DMS 273 treated with DMSO at 0.1 percent for 48 hours (cell line): ENCODE results near the gene SYT1.
"Not testable (repeated sequence)": the region's sequence is repeated elsewhere in the genome, so short reads cannot be mapped to it uniquely, and the experiment has no call there.

ENCODE experiments used
- DNase-seq: peaks from one replicate; lab custom pipeline; 2025; lab: John Stamatoyannopoulos, UW

Gene SYT1

GRCh38 chr12:78968226-78968625 is 103.7 kb downstream of the SYT1 start:
- no peak for DNase-seq

DNA sequence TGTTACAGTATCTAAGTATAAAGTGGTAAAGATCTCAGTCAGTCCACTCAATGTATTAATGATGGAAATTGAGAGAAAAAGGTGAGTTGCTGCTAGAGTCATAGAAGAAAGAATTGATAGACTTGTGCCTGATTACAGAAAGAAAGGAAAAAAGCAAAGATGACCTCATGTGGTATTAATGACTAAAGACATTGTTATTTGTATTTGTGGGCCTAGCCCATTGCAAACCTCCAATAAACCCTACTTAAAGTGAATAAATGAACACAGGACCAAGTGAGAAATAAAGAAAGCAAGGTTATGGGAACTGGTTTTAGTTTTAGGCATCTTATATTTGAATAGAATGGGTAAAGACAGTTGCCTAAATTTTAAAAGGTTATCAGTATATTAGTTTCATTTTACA is 105.5 kb downstream of the SYT1 start:
- no peak for DNase-seq

GRCh38 chr12:78977304-78977867 is 112.8 kb downstream of the SYT1 start:
- no peak for DNase-seq

GRCh38 chr12:78994168-78994791 is 129.7 kb downstream of the SYT1 start:
- DNase-seq = no peak

DNA sequence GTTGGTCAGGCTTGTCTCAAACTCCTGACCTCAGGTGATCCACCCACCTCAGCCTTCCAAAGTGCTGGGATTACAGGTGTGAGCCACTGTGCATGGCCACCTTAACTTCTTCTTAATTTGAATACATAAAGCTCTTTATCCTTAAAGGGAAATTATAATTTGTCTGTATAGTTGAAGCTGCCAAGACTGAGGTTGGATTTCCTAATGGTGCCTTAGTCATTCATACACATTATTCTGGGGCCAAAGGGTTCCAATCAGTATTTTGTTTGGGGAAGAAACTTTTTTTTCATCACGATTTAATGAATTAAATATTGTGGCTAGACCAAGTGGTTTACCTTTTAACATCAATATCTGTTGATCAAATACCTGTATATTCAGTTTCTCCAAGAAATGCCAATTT is 135.9 kb downstream of the SYT1 start:
- DNase-seq = no peak

- DNase-seq = no peak
These were observed 136.8 kb downstream of the SYT1 start for GRCh38 chr12:79001404-79001803.

- DNase-seq = no peak
These were observed 141.7 kb downstream of the SYT1 start for GRCh38 chr12:79006306-79006705.

DNA sequence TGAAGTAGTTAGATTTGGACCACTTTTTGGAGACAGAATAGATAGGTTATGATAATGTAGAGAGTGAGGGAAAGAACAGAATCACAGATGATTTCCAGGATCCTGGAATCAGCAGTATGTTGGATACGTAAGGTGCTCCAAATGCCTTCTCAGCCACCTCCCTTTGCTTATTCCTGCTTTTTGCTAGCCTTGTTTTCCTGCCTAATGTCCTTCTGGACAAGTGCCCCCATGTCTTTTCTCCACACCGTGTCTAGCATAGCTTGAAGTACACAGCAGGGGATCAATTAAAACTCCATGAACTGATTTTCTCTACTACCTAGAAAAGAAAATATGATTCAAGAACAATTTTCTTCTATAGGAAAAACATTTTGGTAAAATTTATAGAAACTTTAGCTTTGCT is 144.0 kb downstream of the SYT1 start:
- DNase-seq = no peak

DNA sequence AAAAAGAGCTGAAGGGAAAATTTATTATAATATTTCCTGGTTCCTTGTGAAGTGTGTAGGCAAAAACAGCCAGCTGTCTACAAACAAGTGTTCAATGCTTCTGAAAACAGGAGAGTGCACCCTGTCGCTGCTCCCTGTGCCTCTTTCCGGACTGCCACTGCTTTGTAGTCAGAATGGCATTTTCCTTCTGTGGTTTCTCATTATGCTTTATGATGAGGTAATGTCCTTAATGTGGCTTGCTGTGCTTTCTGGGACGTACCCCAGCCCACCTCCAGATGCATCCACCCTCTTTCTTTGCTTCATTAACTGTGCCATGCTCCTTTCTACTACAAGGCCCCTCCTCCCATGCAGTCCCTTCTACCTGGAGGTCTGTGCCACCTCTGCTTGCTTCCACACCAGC is 148.1 kb downstream of the SYT1 start:
- no peak for DNase-seq

DNA sequence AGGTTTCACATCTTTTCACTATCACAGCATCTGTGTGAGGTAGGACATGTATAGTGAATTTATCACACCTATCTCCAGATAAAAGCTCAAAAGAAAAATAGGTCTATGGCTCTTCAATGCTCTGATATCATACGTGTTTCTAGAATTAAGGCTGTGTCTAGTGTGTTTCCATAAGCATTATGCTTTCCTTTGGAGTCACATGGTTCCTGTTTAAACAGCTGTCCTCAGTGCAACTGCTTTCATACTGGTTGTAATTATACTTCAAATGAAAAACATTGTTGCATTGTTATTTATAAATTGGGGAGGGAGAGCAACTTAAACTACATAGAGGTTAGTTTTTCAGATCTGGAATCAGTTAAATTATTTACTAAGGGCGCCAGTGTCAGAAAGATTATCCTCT is 151.6 kb downstream of the SYT1 start:
- DNase-seq = no peak

DNA sequence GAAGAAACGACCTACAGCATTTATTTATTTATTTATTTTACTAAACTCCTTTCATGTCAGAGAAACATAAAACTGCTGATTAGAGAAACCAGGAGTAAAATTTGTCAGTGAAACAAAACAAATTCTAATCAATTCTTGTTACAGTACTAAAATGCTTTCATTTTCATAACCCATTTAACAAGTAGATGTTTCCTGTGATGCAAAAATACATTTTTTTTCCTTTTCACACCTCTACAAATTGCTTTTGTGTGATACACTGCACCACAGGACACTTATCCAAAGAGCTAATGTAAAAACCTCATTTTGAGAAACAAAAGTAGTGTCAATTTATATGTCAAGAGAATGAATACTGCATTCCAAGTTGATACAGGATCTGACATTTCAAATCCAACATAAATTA is 155.1 kb downstream of the SYT1 start:
- DNase-seq = no peak

DNA sequence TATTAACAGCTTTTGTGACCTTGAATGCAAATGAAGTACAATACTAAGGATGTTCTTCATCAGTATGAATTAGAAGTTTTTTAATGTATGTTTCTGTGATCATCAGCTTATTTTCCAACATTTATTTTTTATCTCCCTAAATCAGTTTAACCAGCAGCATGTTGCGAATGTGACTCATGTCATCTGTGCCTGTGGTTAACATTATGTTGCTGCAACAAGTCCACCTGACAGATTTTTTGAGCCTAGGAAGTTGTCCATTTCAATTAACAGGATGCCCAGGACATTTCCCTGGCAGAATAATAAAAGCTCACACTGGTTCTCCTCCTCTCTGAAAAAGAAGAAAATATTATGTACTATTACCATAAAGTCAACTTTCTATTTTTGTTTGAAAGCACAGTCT is 155.5 kb downstream of the SYT1 start:
- no peak for DNase-seq

DNA sequence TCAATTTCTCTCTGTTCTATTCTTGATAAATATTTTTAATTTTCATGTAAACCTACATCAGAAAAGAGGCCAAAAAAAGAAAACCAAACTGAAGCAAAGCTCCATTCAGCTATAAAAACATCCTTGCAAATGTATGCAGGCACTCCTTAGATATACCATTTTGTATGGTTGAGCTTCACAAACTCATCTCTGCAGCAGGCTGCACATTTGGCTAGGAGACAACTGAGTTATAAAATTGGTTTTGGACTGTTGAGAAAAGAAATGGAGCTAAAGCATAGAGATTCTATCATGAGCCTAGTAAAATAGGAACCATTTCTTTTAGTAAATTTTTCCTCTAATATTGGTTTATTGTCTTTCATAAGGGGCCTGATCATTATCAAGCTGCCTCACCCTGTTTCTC is 156.4 kb downstream of the SYT1 start:
- DNase-seq = no peak

DNA sequence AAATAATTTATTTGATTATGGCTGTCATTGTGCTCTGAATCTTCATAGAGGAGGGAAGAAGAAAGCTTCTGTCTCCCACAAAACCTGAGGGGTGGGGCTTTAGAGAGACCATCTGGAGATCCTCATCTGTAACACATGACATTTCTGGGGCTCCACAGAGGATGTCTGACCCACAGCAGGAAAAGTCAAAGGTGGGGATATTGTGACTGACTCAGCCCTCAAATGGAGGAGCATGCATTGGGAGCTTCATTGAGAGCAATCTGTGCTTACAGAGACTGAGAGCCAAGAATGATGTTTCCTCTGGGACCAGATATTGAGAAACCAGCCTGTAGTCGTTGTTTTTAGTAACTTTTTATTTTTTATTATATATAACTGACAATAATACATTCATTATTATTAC is 158.7 kb downstream of the SYT1 start:
- DNase-seq = no peak

DNA sequence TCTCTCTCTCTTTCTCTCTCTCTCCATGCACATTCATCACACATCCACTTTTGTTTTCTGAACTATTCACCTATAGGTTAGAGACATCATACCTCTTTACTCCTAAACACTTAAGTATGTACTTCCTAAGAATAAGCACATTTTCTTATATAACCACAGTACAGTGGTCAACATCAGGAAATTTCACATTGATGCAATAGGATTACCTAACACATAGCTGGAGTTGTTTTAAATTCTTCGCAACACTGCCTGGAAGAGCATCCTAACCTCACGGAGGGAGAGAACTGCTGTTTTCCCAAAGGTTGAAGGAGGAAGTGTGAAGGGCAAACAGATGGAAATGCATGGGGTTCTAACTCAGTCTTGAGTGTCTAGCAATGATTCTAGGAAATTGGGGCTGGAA is 159.2 kb downstream of the SYT1 start:
- DNase-seq = no peak

- no peak for DNase-seq
These were observed 169.2 kb downstream of the SYT1 start for GRCh38 chr12:79033788-79034187.

DNA sequence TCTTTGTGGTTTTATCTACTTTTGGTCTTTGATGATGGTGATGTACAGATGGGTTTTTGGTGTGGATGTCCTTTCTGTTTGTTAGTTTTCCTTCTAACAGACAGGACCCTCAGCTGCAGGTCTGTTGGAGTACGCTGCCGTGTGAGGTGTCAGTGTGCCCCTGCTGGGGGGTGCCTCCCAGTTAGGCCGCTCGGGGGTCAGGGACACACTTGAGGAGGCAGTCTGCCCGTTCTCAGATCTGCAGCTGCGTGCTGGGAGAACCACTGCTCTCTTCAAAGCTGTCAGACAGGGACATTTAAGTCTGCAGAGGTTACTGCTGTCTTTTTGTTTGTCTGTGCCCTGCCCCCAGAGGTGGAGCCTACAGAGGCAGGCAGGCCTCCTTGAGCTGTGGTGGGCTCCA is 180.2 kb downstream of the SYT1 start:
- not testable (repeated sequence) for DNase-seq

DNA sequence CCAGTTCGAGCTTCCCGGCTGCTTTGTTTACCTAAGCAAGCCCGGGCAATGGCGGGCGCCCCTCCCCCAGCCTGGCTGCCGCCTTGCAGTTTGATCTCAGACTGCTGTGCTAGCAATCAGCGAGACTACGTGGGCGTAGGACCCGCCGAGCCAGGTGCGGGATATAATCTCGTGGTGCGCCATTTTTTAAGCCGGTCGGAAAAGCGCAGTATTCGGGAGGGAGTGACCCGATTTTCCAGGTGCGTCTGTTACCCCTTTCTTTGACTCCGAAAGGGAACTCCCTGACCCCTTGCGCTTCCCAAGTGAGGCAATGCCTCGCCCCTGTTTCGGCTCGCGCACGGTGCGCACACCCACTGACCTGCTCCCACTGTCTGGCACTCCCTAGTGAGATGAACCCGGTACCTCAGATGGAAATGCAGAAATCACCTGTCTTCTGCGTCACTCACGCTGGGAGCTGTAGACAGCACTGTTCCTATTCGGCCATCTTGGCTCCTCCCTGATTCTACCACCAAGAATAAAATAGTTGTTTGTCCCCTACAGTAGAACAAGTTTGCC is 180.7 kb downstream of the SYT1 start:
- not testable (repeated sequence) for DNase-seq

- DNase-seq = no peak
These were observed 181.4 kb downstream of the SYT1 start for GRCh38 chr12:79046021-79046420.

DNA sequence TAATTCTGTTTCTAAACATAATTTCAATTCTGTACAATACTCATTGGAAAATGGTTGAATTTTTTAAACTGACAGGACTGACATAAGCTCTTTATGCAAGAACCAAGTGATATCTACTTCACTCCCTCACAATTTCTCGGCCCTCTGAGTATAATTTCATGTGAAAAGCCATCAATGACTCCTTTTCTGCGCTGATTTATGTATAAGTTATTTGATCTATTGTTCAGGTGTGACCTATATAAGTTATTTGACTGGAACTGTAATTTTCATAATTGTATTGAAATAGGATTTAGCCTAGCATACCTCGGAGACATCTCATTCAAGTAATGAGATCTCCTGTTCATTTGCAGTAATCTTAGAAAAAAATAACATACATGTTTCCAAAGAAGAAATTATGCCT is 184.4 kb downstream of the SYT1 start:
- no peak for DNase-seq

- no peak for DNase-seq
These were observed 188.8 kb downstream of the SYT1 start for GRCh38 chr12:79053394-79053793.

- no peak for DNase-seq
These were observed 191.5 kb downstream of the SYT1 start for GRCh38 chr12:79055926-79056674.

GRCh38 chr12:79056775-79057174 is 192.2 kb downstream of the SYT1 start:
- no peak for DNase-seq
